HG03571 (cell line): Measurements from ENCODE around the gene NIPAL3.
"Not testable (repeated sequence)": the region's sequence is repeated elsewhere in the genome, so short reads cannot be mapped to it uniquely, and the experiment has no call there.

Experiments
- ATAC-seq: cut with Tn5 transposase; IDR thresholded peaks from one replicate; pipeline ENCODE4 v1.9.1; 2021; ENCODE audit not compliant: unreplicated experiment

NIPAL3 gene

GRCh38 chr1:24421502-24421901, 5.9 kb downstream of the NIPAL3 start:
- ATAC-seq: no peak

GRCh38 chr1:24424207-24424606, 8.6 kb downstream of the NIPAL3 start:
- no peak for ATAC-seq

GRCh38 chr1:24424990-24425389, 9.4 kb downstream of the NIPAL3 start:
- no peak for ATAC-seq

GRCh38 chr1:24425441-24425840, 9.8 kb downstream of the NIPAL3 start:
- ATAC-seq: no peak

GRCh38 chr1:24425922-24426321, 10.3 kb downstream of the NIPAL3 start:
- ATAC-seq: no peak

- no peak for ATAC-seq
Observed at GRCh38 chr1:24426744-24427544, 11.3 kb downstream of the NIPAL3 start.

- ATAC-seq: no peak
Observed at GRCh38 chr1:24427545-24427862, 11.9 kb downstream of the NIPAL3 start.

GRCh38 chr1:24435782-24436365, 20.3 kb downstream of the NIPAL3 start:
- ATAC-seq: no peak

- ATAC-seq: no peak
Observed at GRCh38 chr1:24437631-24438396, 22.2 kb downstream of the NIPAL3 start.

GRCh38 chr1:24438423-24438901, 22.9 kb downstream of the NIPAL3 start:
- no peak for ATAC-seq

- no peak for ATAC-seq
Observed at GRCh38 chr1:24440436-24440835, 24.8 kb downstream of the NIPAL3 start.

GRCh38 chr1:24441480-24441879, 25.9 kb downstream of the NIPAL3 start:
- no peak for ATAC-seq

GRCh38 chr1:24441996-24442668, 26.5 kb downstream of the NIPAL3 start:
- no peak for ATAC-seq

- no peak for ATAC-seq
Observed at GRCh38 chr1:24442764-24443163, 27.2 kb downstream of the NIPAL3 start.

GRCh38 chr1:24443241-24443656, 27.6 kb downstream of the NIPAL3 start:
- no peak for ATAC-seq

GRCh38 chr1:24446446-24446845, 30.8 kb downstream of the NIPAL3 start:
- ATAC-seq: not testable (repeated sequence)

GRCh38 chr1:24450316-24450715, 34.7 kb downstream of the NIPAL3 start:
- no peak for ATAC-seq

GRCh38 chr1:24450857-24451397, 35.3 kb downstream of the NIPAL3 start:
- ATAC-seq: no peak

- no peak for ATAC-seq
Observed at GRCh38 chr1:24451746-24452145, 36.1 kb downstream of the NIPAL3 start.

GRCh38 chr1:24452922-24453485, 37.4 kb downstream of the NIPAL3 start:
- no peak for ATAC-seq

- no peak for ATAC-seq
Observed at GRCh38 chr1:24454673-24455072, 39.1 kb downstream of the NIPAL3 start.
